Osteoblast (primary cell): Measurements from ENCODE around the gene ADGRL3. TPM values are rescaled to one million over a fixed set of nuclear protein-coding genes. Genes with fewer than 3 reads are reported as not detected.
A peak's percentile ranks its signal among the peaks of the same experiment; 100 is the strongest.

Source experiments
- DNase-seq: peaks from one replicate; pipeline ENCODE4 v3.0.0; 2011; ENCODE audit warnings: low spot score, mixed read lengths; ENCODE audit not compliant: insufficient read length; ENCODE audit errors: missing footprints
- H2AFZ ChIP-seq: 2 replicates; pipeline ENCODE4 v1.6.0; 2011; ENCODE audit warnings: mild to moderate bottlenecking, low read length
- H3K27ac ChIP-seq: 2 replicates; pipeline ENCODE4 v1.5.1; 2011; ENCODE audit warnings: mild to moderate bottlenecking, low read depth, low read length, moderate library complexity
- H3K27me3 ChIP-seq: 2 replicates; pipeline ENCODE4 v1.6.0; 2012; ENCODE audit warnings: mild to moderate bottlenecking, control low read depth, inconsistent platforms, low read length, moderate library complexity; ENCODE audit not compliant: insufficient read depth
- H3K36me3 ChIP-seq: 2 replicates; pipeline ENCODE4 v1.5.1; 2011; ENCODE audit warnings: mild to moderate bottlenecking, low read length, control low read depth, moderate library complexity; ENCODE audit not compliant: insufficient read depth
- H3K4me1 ChIP-seq: 2 replicates; pipeline ENCODE4 v1.5.1; 2011; ENCODE audit warnings: mild to moderate bottlenecking, low read length, control low read depth, moderate library complexity; ENCODE audit not compliant: insufficient read depth
- H3K4me2 ChIP-seq: 2 replicates; pipeline ENCODE4 v1.6.0; 2011; ENCODE audit warnings: mild to moderate bottlenecking, low read length; ENCODE audit not compliant: insufficient read depth
- H3K4me3 ChIP-seq: fragments of 200-600 bp; sonication (generic); 3 replicates; pipeline ENCODE4 v1.5.1; 2012; ENCODE audit warnings: mild to moderate bottlenecking, low read length, inconsistent platforms; ENCODE audit not compliant: insufficient read depth
- H3K79me2 ChIP-seq: 2 replicates; pipeline ENCODE4 v1.6.0; 2012; ENCODE audit warnings: mild to moderate bottlenecking, low read length, control low read depth, inconsistent platforms; ENCODE audit not compliant: insufficient read depth
- H3K9me3 ChIP-seq: 2 replicates; pipeline ENCODE4 v1.5.1; 2011; ENCODE audit warnings: low read depth, low read length, control low read depth
- H4K20me1 ChIP-seq: 2 replicates; pipeline ENCODE4 v1.6.0; 2012; ENCODE audit warnings: mild to moderate bottlenecking, low read length, control low read depth; ENCODE audit not compliant: insufficient read depth
- CTCF ChIP-seq: IDR thresholded peaks from 2 replicates; pipeline ENCODE4 v1.5.1; 2011; ENCODE audit warnings: mild to moderate bottlenecking, low read depth, low read length, moderate library complexity; ENCODE audit errors: extremely low read depth
- small RNA-seq: library from RNA; depleted of rRNA; stranded (forward); fragments of <200 nt; gene quantifications from one replicate; pipeline ENCODE3, GENCODE V24; 2012
- total RNA-seq: library from RNA; depleted of rRNA; stranded (reverse); fragments of >200 nt; gene quantifications from 2 replicates; pipeline ENCODE4 v1.2.3, GENCODE V29; 2012

The ADGRL3 gene
- total RNA-seq, 1 donor, result not detected

GRCh38 chr4:62118558-62118957 is 918.4 kb downstream of the ADGRL3 start:
- Histone ChIP-seq H4K20me1 (no peaks in the 10 kb centered on the region), H3K9me3 (peaks cover 4% of the 10 kb centered on the region), H3K36me3 (no peaks in the 10 kb centered on the region), H3K4me3 (no peak overlapping the region), H3K4me2 (no peak overlapping the region), H3K27me3 (no peaks in the 10 kb centered on the region), H2AFZ (no peak overlapping the region), H3K27ac (no peak overlapping the region), H3K79me2 (no peaks in the 10 kb centered on the region), H3K4me1 (no peaks in the 10 kb centered on the region)
- no peak for TF ChIP-seq CTCF
- DNase-seq, result peak; percentile 14

- Histone ChIP-seq H2AFZ (no peak overlapping the region), H3K9me3 (peaks cover 4% of the 10 kb centered on the region), H3K4me2 (no peak overlapping the region), H3K36me3 (no peaks in the 10 kb centered on the region), H4K20me1 (no peaks in the 10 kb centered on the region), H3K79me2 (no peaks in the 10 kb centered on the region), H3K27ac (no peak overlapping the region), H3K4me1 (no peaks in the 10 kb centered on the region), H3K4me3 (no peak overlapping the region), H3K27me3 (no peaks in the 10 kb centered on the region)
- no peak for TF ChIP-seq CTCF
- DNase-seq, result no peak
Measured at GRCh38 chr4:62119195-62119594, 919.1 kb downstream of the ADGRL3 start.

- no peaks in the 10 kb centered on the region for H3K9me3 ChIP-seq
- H3K36me3 ChIP-seq, result no peaks in the 10 kb centered on the region
- no peak for DNase-seq
- no peak overlapping the region for H3K4me2 ChIP-seq
- no peak for TF ChIP-seq CTCF
- no peak overlapping the region for H3K4me3 ChIP-seq
- H3K27ac ChIP-seq, result no peak overlapping the region
- H3K79me2 ChIP-seq, result no peaks in the 10 kb centered on the region
- no peaks in the 10 kb centered on the region for H3K4me1 ChIP-seq
- H4K20me1 ChIP-seq, result no peaks in the 10 kb centered on the region
- H3K27me3 ChIP-seq, result no peaks in the 10 kb centered on the region
- H2AFZ ChIP-seq, result no peak overlapping the region
Measured at GRCh38 chr4:62126064-62126732, 926.1 kb downstream of the ADGRL3 start.

Small RNA genes lying within 50 kb of the gene (small RNA-seq; reads per million reads assigned to genes)
- not detected for gene RF00019
